Measurements from ENCODE around the gene MYOZ3.

Gene MYOZ3

DNA sequence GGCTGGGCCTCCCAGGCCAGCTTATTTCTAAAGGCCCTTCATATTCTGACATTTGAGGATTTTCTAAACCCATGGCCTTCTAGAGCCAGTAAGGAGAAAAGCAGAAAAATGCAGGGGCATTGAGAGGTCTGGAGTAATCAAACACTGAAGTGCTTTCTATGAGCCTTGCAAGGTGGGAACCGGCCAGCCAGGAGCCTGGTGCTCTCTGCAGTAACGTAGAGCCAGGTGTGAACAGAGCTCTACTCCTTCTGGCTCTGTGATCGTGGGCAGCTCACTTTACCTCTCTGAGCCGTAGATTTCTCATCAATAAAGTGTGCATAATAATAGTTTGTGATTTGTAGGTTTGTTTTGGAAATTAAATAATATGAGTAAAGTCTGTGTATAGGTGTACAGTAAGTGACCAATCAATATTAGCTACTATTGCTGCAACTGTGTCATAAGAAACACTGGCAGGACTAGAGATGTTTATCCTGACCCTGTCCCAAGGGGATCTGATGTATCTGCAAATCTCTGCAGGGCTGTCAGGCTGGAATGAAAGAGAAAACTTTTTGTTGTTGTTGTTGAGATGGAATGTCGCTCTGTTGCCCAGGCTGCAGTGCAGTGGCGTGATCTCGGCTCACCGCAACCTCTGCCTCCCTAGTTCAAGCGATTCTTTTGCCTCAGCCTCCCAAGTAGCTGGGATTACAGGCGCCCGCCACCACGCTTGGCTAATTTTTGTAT, 17.9 kb upstream of the MYOZ3 start:
- DNase-seq (ENCODE audit: low read depth) = no peak

DNA sequence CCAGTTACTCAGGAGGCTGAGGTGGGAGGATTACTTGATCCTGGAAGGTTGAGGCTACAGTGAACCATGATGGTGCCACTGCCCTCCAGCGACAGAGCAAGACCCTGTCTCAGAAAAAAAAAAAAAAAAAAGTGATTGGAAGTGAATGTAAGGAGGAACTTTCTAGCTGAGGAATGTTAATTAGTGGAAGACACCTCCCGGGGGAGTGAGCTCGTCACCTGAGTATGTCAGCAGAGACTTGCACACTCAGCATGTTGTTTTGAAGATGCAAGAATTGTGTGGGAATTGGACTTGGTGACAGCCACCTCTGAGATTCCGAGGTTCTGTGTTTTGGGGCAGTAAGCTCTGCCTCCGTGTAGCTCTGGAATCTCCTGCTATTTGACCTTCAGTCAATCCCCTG, 17.0 kb upstream of the MYOZ3 start:
- DNase-seq (ENCODE audit: low read depth) = no peak

DNA sequence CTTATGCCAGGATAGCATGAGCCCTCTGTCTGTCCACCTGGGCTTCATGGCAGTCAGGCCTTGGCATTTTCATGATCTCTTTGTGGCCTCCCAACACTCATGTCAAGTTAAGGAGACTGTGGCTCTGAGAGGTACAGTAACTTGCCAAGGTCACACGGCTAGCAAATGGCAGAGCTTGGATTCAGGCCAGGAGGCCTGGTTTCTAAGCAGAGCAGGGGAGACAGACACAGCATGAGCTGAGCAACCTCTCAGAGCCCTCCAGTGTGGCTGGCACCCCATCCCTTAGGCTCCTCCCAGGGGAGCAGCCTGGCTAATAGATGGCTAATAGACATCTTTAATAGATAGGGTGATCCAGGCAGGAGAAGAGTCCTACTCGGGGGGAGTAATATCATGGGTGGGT, 16.5 kb upstream of the MYOZ3 start:
- DNase-seq (ENCODE audit: low read depth) = no peak

DNA sequence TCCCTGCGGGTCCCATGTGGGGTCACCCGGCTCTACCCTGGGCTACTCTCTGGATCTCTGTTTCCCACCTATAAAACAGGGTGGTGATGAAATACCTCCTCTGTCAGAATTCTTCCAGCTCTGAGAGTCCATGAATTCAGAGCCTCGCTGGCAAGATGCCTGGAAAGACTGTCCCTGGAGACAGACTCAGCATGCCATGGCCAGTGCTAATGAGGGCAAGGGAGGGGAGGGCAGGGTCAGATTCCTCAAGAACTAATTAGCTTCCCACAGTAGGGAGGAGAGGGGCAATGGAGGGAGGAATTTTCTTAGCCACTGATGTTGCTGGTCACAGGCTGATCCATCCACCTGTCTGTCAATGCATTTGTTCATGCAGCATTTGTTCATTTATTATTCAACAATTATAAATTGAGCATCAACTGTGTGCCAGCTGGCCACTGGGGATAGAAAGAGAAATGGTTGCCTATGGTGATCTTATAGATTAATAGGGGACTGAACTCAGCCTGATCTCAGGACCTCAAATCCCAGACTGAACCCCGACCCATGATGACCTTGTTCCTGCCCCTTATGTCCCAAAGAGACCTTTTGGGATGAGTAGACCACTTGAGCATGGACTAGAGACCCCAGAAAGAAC, 15.9 kb upstream of the MYOZ3 start:
- no peak for DNase-seq (ENCODE audit: low read depth)

DNA sequence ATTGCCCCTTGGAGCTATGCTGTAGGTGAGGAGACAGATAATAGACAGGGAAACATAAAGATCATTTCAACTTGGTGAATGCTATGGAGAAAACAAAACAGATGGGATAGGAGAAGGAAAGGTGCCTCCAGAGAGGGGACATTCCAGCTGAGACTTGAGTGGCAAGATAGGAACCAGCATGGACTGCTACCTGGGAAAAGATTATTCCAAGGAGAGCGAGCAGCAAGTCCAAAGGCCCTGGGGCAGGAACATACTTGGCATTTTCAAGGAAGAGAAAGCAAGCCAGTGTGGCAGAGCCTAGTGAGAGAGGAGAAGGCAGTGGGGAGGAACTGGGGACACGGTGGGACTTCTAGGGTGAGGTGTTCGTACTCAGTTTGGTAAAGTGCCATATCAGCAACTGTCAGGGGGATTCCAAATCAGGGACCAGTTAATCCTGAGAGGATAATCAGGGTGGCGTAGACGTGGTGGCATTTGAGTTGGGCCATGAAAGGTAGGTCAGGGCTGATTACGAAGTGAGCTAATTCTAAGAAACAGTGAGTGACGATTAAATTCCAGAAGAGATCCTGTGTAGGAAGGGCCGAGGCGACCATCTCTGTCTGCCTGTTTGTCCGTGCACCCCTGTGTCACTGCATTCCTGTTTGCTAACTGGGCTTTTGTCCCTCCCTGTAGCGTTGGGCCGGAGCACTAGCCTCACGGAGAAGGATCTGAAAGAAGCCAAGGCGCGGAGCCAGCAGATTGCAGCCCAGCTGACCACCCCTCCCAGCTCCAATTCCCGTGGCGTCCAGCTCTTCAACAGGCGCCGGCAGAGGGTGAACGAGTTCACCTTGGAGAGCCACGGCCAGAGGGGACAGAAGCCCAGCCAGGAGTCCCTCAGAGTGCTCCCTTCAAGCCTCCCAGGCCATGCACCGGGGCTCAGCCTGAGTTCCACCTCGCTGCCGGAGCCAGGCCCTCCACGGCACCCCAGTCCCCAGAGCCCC, 13.5 kb upstream of the MYOZ3 start:
- no peak for DNase-seq (ENCODE audit: low read depth)

DNA sequence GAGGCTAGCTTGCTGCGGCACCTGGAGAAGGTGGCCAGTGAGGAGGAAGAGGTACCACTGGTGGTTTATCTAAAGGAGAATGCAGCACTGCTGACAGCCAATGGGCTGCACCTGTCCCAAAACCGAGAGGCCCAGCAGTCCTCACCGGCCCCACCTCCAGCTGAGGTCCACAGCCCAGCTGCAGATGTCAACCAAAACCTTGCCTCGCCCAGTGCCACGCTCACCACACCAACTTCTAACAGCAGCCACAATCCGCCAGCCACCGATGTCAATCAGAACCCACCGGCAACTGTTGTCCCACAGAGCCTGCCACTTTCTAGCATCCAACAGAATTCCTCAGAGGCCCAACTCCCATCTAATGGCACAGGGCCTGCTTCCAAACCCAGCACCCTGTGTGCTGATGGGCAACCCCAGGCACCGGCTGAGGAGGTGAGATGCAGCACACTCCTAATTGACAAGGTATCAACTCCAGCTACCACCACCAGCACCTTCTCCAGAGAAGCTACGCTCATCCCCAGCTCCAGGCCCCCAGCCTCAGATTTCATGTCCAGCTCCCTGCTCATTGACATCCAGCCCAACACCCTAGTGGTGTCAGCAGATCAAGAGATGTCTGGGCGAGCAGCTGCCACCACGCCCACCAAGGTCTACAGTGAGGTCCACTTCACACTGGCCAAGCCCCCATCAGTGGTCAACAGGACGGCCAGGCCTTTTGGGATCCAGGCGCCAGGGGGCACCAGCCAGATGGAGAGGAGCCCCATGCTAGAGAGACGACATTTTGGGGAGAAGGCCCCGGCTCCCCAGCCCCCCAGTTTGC, 12.6 kb upstream of the MYOZ3 start:
- DNase-seq (ENCODE audit: low read depth) = no peak

DNA sequence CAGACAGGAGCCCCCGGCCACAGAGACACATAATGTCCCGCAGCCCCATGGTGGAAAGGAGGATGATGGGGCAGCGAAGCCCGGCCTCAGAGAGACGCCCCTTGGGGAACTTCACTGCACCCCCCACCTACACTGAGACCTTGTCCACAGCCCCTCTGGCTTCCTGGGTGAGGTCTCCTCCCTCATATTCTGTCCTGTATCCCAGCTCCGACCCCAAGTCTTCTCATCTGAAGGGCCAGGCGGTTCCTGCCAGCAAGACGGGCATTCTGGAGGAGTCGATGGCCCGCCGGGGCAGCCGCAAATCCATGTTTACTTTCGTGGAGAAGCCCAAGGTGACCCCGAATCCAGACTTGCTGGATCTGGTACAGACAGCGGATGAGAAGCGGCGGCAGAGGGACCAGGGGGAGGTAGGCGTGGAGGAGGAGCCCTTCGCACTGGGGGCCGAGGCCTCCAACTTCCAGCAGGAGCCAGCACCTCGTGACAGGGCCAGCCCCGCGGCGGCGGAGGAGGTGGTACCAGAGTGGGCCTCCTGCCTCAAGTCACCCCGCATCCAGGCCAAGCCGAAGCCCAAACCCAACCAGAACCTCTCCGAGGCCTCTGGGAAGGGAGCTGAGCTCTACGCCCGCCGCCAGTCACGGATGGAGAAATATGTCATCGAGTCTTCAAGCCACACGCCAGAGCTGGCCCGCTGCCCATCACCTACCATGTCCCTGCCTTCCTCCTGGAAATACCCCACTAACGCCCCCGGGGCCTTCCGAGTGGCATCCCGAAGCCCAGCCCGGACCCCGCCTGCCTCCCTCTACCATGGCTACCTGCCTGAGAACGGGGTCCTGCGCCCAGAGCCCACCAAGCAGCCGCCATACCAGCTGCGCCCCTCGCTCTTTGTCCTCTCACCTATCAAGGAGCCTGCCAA, 11.7 kb upstream of the MYOZ3 start:
- DNase-seq (ENCODE audit: low read depth) = no peak

DNA sequence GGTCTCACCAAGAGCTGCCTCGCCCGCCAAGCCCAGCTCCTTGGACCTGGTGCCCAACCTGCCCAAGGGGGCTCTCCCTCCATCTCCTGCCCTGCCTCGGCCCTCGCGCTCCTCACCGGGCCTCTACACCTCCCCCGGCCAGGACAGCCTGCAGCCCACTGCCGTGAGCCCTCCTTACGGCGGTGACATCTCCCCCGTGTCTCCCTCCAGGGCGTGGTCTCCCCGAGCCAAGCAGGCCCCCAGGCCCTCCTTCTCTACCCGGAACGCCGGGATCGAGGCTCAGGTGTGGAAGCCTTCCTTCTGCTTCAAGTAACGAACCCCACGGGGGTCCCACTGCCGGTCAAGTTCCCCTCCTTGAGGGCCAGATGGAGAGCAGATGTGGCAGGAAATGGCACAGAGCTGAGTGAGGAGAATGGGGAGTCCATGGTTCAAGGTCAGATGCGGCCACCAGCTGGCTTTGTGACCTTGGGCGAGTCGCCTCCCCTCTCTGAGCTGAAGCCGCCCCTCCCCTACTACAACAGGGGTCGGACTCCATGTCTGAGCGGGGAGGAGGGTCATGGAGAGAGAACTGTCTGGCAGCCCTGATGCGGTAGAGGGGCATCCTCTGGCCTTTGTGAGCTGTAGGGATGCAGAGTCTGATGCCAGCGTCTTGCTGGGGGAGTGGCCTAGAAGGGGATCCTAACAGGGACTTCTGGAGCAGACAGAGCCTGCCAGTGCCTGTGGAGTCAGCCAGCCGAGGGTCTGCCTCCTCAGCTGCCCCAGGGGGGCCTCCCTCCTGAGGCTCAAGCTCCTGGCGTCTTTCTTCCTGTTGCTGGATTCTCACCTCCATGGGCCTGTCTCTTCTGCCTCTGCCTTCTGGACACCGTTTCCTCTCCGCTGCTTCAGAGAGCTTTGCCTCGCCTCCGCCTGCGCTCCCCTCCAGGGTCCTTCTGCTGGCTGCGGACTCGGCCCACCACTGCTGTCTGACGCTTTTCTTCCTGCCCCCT, 10.7 kb upstream of the MYOZ3 start:
- DNase-seq (ENCODE audit: low read depth) = no peak

DNA sequence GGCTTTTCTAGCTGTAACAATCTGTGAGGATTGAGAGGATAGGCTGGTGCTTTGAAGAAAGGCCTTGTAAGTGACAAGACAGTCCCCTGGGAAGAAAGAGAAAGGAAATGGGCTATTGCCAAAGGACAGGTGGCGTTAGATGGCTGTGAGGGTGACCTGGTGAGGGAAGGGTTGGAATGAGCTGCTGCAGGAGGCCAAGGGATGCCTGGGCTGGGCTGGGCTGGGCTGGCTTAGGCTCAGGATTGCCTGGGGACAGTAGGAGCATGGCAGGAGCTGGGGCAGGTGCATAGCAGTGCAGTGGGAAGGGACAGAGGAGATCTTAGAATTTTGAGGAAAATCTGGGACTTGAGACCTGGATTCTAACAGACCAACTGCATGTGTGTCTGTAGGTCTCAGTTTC, 9.7 kb upstream of the MYOZ3 start:
- no peak for DNase-seq (ENCODE audit: low read depth)

DNA sequence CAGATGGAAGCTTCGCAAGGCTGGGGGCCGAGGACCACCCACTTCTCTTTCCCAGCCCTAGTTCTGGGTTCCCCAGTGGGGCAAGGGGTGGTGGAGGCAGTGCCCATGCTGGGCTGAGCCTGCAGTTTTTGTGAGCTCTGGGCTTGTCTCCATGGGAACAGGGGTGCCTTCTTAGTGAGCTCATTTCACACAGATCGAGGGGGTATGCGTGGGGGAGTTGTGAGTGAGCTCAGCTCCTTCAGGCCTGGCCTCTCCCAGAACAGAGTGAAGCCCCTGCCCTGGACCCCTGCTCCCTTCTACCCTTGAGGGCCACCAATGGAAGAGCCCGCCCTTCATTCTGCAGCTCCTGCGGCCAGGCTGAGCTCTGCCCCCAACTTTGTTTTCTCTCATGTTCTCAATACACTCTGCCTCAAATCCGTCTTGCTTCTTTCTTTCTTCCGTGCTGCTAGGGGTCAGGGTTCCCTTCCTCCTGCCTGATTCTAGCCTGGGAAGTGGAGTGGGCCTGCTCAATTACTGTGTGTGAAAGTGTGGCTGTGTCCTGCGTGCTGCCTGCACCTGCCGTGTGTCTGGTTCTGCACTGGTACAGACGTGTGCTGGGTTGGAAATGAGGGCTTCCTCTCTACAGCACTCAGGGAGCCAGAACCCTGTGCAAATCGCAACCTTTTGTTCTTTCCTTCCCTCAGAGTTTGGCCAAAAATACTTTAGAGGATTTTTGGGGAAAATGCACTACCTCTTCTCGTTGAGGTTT, 9.0 kb upstream of the MYOZ3 start:
- no peak for DNase-seq (ENCODE audit: low read depth)

DNA sequence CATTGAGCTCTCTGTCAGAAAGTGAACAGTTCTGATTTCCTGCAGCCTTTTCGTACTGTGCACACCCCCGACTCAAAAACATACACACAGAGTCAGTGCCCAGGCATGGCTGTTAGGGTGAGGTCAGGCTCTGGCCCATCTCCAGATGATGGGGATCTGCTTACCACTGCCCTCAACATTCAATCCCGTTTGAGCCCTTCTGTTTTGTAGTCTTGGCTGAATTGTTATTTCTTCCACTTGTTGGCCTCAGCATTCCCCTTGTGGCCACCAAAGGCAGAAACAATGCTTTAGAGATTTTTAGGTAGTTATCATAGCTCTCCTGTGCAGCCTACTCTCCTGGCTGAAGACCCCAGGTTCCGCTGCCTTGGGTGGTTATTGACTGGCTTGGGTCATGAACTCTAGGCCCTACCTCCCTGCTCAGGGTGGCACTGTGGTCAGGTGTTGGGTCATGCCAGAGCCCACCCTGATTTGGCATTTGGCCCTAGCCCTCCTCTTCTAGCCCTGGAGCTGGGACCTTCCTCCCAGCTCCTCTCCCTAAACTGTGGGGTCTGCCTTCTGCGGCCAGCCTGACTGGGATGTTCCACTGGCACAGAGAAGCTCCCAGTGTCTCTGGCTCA, 7.8 kb upstream of the MYOZ3 start:
- DNase-seq (ENCODE audit: low read depth) = no peak

DNA sequence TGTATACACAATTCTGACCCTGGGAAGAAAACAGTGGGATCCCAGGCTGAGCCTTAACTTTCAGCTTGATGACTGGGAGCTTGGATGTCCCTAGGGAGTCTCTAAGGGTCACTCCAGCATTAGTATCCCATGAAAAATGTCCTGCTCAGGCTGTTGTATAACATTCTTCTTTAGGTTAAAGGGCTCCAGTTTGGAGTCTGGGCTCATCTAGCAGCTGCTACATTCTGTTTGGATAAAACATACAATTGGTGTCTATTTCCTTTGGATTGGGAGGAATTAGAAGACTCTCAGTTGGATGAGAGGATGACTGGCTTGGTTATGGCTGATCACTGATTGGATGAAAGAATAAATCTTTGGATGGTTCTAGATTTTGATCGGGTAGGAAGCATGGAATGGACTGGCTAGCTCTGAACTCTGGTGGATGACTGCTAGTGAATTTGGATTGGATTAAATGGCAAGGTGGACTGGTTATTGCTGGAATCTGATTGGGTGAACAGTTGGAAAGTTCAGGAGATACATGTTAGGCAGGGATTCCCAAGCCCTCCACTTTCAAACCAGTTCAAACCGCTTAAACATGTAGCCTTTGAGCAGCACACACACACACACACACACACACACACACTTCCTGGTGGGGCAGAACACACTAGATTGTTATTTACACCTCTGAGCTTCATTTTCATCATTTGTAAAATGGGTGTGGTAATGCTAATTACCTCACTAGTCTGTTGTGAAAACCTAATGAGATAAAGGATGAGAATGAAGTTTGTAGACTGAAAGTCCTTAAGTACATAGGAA, 7.1 kb upstream of the MYOZ3 start:
- no peak for DNase-seq (ENCODE audit: low read depth)

DNA sequence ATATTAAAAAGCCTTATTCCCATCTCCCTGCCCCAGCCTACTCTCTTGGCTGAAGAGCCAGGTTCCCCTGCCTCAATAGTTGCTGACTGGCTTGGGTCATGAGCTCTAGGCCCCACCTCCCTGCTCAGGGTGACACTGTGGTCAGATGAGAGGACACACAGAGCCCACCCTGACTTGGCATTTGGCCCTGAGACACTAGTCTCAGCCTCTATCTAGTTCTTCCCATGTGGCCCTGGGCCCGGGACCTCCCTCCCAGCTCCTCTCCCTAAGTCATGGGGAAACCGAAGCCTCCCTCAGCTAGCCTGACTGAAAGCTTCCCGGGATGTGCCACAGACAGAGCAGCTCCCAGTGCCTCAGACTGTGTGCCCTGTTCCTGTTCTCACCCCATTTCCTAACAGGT, 5.8 kb upstream of the MYOZ3 start:
- DNase-seq (ENCODE audit: low read depth) = no peak

DNA sequence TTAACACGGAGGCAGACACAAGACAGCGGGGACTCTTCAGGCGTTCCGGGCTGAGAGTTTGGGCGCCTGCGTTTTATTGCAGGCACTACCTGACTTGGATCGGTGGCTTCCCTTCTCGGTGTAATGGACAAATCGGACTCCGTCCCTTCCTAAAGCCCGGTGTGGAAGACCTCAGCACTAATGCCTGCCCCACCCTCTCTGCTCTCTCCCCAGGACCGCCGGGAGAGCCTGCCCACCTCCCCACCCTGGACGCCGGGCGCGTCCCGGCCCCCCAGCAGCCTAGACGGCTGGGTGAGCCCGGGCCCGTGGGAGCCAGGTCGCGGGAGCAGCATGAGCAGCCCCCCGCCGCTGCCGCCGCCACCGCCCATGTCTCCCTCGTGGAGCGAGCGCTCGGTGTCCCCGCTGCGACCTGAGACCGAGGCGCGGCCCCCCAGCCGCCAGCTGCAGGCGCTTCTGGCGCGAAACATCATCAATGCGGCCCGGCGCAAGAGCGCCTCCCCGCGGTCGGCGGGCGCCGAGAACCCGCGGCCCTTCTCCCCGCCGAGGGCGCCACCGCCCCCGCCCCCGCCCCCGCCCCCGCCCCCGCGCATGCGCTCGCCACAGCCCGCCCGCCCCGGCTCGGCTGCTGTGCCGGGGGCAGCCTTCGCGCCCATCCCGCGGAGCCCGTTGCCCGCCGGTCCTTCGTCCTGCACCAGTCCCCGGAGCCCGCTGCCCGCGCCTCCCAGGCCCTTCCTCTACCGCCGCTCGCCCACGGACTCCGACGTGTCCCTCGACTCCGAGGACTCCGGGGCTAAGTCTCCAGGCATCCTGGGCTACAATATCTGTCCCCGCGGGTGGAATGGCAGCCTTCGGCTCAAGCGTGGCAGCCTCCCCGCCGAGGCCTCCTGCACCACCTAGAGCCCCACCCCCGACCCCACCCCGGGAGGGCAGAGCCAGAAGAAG, 4.6 kb upstream of the MYOZ3 start:
- DNase-seq (ENCODE audit: low read depth) = peak; percentile 46

DNA sequence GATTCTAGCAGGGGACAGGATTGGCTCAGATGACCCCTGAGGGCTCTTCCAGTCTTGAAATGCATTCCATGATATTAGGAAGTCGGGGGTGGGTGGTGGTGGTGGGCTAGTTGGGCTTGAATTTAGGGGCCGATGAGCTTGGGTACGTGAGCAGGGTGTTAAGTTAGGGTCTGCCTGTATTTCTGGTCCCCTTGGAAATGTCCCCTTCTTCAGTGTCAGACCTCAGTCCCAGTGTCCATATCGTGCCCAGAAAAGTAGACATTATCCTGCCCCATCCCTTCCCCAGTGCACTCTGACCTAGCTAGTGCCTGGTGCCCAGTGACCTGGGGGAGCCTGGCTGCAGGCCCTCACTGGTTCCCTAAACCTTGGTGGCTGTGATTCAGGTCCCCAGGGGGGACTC, 2.9 kb upstream of the MYOZ3 start:
- no peak for DNase-seq (ENCODE audit: low read depth)

DNA sequence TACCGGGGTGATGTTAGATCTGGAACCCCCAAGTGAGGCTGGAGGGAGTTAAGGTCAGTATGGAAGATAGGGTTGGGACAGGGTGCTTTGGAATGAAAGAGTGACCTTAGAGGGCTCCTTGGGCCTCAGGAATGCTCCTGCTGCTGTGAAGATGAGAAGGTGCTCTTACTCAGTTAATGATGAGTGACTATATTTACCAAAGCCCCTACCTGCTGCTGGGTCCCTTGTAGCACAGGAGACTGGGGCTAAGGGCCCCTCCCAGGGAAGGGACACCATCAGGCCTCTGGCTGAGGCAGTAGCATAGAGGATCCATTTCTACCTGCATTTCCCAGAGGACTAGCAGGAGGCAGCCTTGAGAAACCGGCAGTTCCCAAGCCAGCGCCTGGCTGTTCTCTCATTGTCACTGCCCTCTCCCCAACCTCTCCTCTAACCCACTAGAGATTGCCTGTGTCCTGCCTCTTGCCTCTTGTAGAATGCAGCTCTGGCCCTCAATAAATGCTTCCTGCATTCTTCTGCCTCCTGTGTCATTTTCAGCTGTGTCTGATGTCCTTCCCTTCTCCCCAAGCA, 2.3 kb upstream of the MYOZ3 start:
- no peak for DNase-seq (ENCODE audit: low read depth)

Measured in stimulated activated CD8-positive, alpha-beta memory T cell treated with anti-CD3 and anti-CD28 coated beads, Interleukin-15, amount 100 ng/mL, for 1 hour (primary cell).